H9 (cell line): ENCODE measurements around the gene SLC25A11. TPM values are rescaled to one million over a fixed set of nuclear protein-coding genes. Genes with fewer than 3 reads are reported as not detected.

Experiments
- DNase-seq: peaks from one replicate; pipeline ENCODE4 v3.0.0-alpha.2; 2017
- H2AFZ ChIP-seq: one replicate; pipeline ENCODE4 v1.6.1; 2013; ENCODE audit warnings: mild to moderate bottlenecking, low read length, control low read depth, moderate library complexity
- H2AK5ac ChIP-seq: 2 replicates; pipeline ENCODE4 v1.6.1; 2013; ENCODE audit warnings: low read length, control low read depth, mixed read lengths; ENCODE audit not compliant: insufficient read length
- H2BK120ac ChIP-seq: one replicate; pipeline ENCODE4 v1.6.1; 2013; ENCODE audit warnings: low read depth, mild to moderate bottlenecking, low read length, control low read depth, inconsistent platforms; ENCODE audit not compliant: poor library complexity, severe bottlenecking
- H2BK12ac ChIP-seq: 2 replicates; pipeline ENCODE4 v1.6.1; 2013; ENCODE audit warnings: low read length, control low read depth, mixed read lengths, low read depth; ENCODE audit not compliant: insufficient read length
- H2BK15ac ChIP-seq: 2 replicates; pipeline ENCODE4 v1.6.1; 2013; ENCODE audit warnings: low read depth, low read length, control low read depth
- H2BK20ac ChIP-seq: one replicate; pipeline ENCODE4 v1.6.1; 2013; ENCODE audit warnings: low read depth, mild to moderate bottlenecking, low read length, control low read depth, inconsistent platforms; ENCODE audit not compliant: poor library complexity, severe bottlenecking
- H2BK5ac ChIP-seq: 2 replicates; pipeline ENCODE4 v1.6.1; 2013; ENCODE audit warnings: low read length, control low read depth, mixed read lengths; ENCODE audit not compliant: insufficient read length
- H3K14ac ChIP-seq: 2 replicates; pipeline ENCODE4 v1.6.1; 2013; ENCODE audit warnings: low read length, control low read depth; ENCODE audit not compliant: insufficient read depth
- H3K18ac ChIP-seq: 2 replicates; pipeline ENCODE4 v1.6.1; 2013; ENCODE audit warnings: low read depth, mild to moderate bottlenecking, mixed read lengths, low read length, control low read depth; ENCODE audit not compliant: insufficient read length
- H3K23ac ChIP-seq: 2 replicates; pipeline ENCODE4 v1.6.1; 2013; ENCODE audit warnings: low read length, control low read depth, mixed read lengths, low read depth; ENCODE audit not compliant: insufficient read length
- H3K23me2 ChIP-seq: 2 replicates; pipeline ENCODE4 v1.6.1; 2013; ENCODE audit warnings: low read depth, mild to moderate bottlenecking, mixed read lengths, low read length, control low read depth; ENCODE audit not compliant: insufficient read length, poor library complexity, severe bottlenecking
- H3K27ac ChIP-seq: 2 replicates; pipeline ENCODE4 v1.5.1; 2013; ENCODE audit warnings: low read length, control low read depth, mixed read lengths, low read depth; ENCODE audit not compliant: insufficient read length
- H3K27me3 ChIP-seq: 2 replicates; pipeline ENCODE4 v1.6.1; 2013; ENCODE audit warnings: low read length, control low read depth, inconsistent platforms; ENCODE audit not compliant: insufficient read depth
- H3K4ac ChIP-seq: 2 replicates; pipeline ENCODE4 v1.6.1; 2013; ENCODE audit warnings: low read depth, mild to moderate bottlenecking, control low read depth, inconsistent platforms, low read length, moderate library complexity
- H3K4me1 ChIP-seq: 2 replicates; pipeline ENCODE4 v1.6.1; 2013; ENCODE audit warnings: low read length, control low read depth, inconsistent platforms; ENCODE audit not compliant: insufficient read depth
- H3K4me2 ChIP-seq: 2 replicates; pipeline ENCODE4 v1.6.1; 2013; ENCODE audit warnings: low read length, control low read depth, mixed read lengths; ENCODE audit not compliant: insufficient read length, insufficient read depth
- H3K56ac ChIP-seq: 2 replicates; pipeline ENCODE4 v1.6.1; 2013; ENCODE audit warnings: low read depth, mild to moderate bottlenecking, mixed read lengths, low read length, control low read depth; ENCODE audit not compliant: insufficient read length
- H3K79me1 ChIP-seq: 2 replicates; pipeline ENCODE4 v1.6.1; 2013; ENCODE audit warnings: low read depth, mild to moderate bottlenecking, moderate library complexity, low read length, control low read depth, inconsistent platforms; ENCODE audit not compliant: insufficient read depth, poor library complexity, severe bottlenecking
- H3K79me2 ChIP-seq: 2 replicates; pipeline ENCODE4 v1.6.1; 2013; ENCODE audit warnings: low read length, control low read depth, inconsistent platforms; ENCODE audit not compliant: insufficient read depth
- H3K9ac ChIP-seq: 2 replicates; pipeline ENCODE4 v1.6.1; 2013; ENCODE audit warnings: low read length, control low read depth, mixed read lengths; ENCODE audit not compliant: insufficient read length; ENCODE audit errors: extremely low read depth
- H3K9me3 ChIP-seq: one replicate; pipeline ENCODE4 v1.6.1; 2013; ENCODE audit warnings: low read depth, low read length, inconsistent platforms; ENCODE audit not compliant: control insufficient read depth
- H3T11ph ChIP-seq: one replicate; pipeline ENCODE4 v1.6.1; 2013; ENCODE audit warnings: mild to moderate bottlenecking, low read length, control low read depth, inconsistent platforms
- H4K20me1 ChIP-seq: one replicate; pipeline ENCODE4 v1.6.1; 2013; ENCODE audit not compliant: control insufficient read depth, insufficient read length, insufficient read depth
- H4K5ac ChIP-seq: 2 replicates; pipeline ENCODE4 v1.6.1; 2013; ENCODE audit warnings: low read depth, mild to moderate bottlenecking, mixed read lengths, low read length, control low read depth; ENCODE audit not compliant: insufficient read length
- H4K8ac ChIP-seq: replicated peaks from 2 replicates; pipeline ENCODE4 v1.6.1; 2013; ENCODE audit warnings: low read length, control low read depth, mixed read lengths, low read depth; ENCODE audit not compliant: insufficient read length
- H4K91ac ChIP-seq: 2 replicates; pipeline ENCODE4 v1.6.1; 2013; ENCODE audit warnings: low read depth, mild to moderate bottlenecking, moderate library complexity, mixed read lengths, low read length, control low read depth; ENCODE audit not compliant: insufficient read length
- H3K27ac Mint-ChIP-seq, 3 experiments: 2 replicates in 2 of 3; 3 replicates in 1 of 3; pipeline ENCODE4 v1.8.0; 2020 to 2021; ENCODE audit warnings: mixed read lengths in 3 of 3, mild to moderate bottlenecking in 1 of 3, moderate library complexity in 1 of 3
- H3K27me3 Mint-ChIP-seq: 2 replicates; pipeline ENCODE4 v1.8.0; 2021; ENCODE audit warnings: low read depth, mild to moderate bottlenecking, moderate library complexity, mixed read lengths
- H3K36me3 Mint-ChIP-seq, 3 experiments: 2 replicates in 2 of 3; 3 replicates in 1 of 3; pipeline ENCODE4 v1.8.0; 2020 to 2021; ENCODE audit warnings: low read depth in 3 of 3, mixed read lengths in 3 of 3; ENCODE audit not compliant: insufficient read depth in 1 of 3
- H3K4me1 Mint-ChIP-seq, 2 experiments: 2 replicates each; pipeline ENCODE4 v1.8.0; 2020; ENCODE audit warnings: mixed read lengths in 2 of 2
- H3K4me3 Mint-ChIP-seq, 2 experiments: 2 replicates in 1 of 2; 3 replicates in 1 of 2; pipeline ENCODE4 v1.8.0; 2020 to 2021; ENCODE audit warnings: mild to moderate bottlenecking in 2 of 2, mixed read lengths in 2 of 2, moderate library complexity in 1 of 2
- H3K9me3 Mint-ChIP-seq, 2 experiments: 2 replicates in 1 of 2; 3 replicates in 1 of 2; pipeline ENCODE4 v1.8.0; 2020; ENCODE audit warnings: mild to moderate bottlenecking in 2 of 2, mixed read lengths in 2 of 2, moderate library complexity in 1 of 2
- CTCF ChIP-seq: fragments of 200-600 bp; sonication (generic); conservative IDR thresholded peaks from 3 replicates; pipeline ENCODE4 v1.8.0; 2021; ENCODE audit warnings: antibody characterized with exemption, mild to moderate bottlenecking
- WGBS: extraction: QIAGEN DNeasy Blood & Tissue Kit; methylation state at CpG from one replicate; pipeline ENCODE4 v1.1.7; 2013; ENCODE audit warnings: missing lambda C conversion rate, low lambda C conversion rate, mixed read lengths; ENCODE audit not compliant: insufficient read length; ENCODE audit errors: extremely low coverage; 5-methylcytosine and 5-hydroxymethylcytosine counted together
- total RNA-seq: library from RNA; stranded (reverse); gene quantifications from 2 replicates; pipeline ENCODE4 v1.2.1, GENCODE V29; 2021

The SLC25A11 gene
- total RNA-seq, 1 experiment from 2014 or later: 74.9 TPM

DNA sequence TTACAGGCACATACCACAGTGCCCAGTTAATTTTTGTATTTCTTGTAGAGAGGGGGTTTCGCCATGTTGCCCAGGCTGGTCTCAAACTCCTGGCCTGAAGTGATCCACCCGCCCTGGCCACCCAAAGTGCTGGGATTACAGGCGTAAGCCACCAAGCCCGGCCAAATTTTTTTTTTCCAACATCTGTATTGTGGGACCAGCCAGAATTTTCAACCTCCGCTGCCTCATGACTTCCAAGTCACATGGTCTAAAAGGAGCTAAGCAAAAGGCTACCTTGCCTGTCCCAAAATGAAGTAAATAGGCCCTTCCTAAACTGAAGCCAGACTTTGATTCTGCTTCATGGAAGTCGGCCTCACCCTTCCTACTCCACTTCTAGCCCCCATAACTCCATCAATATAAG lies 32.0 kb upstream of the SLC25A11 start:
- Histone ChIP-seq H4K8ac (no peak overlapping the region), H3K9ac (no peak overlapping the region), H3K9me3 (no peaks in the 10 kb centered on the region), H4K20me1 (no peaks in the 10 kb centered on the region), H3K14ac (no peak overlapping the region), H3K4me1 (peaks cover 10% of the 10 kb centered on the region; the same call in 1 of the 2 replicates), H3K18ac (no peak overlapping the region), H2BK120ac (no peak overlapping the region), H3K27ac (no peak overlapping the region), H3K23ac (no peak overlapping the region), H3K56ac (no peak overlapping the region), H2BK12ac (no peak overlapping the region), H2AK5ac (no peak overlapping the region), H3K27me3 (peaks cover 11% of the 10 kb centered on the region; the same call in 1 of the 2 replicates), H3K4me2 (no peak overlapping the region), H3K79me2 (peaks cover 2% of the 10 kb centered on the region; the same call in 1 of the 2 replicates), H3K79me1 (no peaks in the 10 kb centered on the region), H3K23me2 (peaks cover 17% of the 10 kb centered on the region), H4K91ac (no peak overlapping the region), H2AFZ (no peak overlapping the region), H2BK5ac (no peak overlapping the region), H2BK20ac (no peak overlapping the region), H3K4ac (no peak overlapping the region), H4K5ac (no peak overlapping the region), H2BK15ac (no peak overlapping the region), H3T11ph (no peak overlapping the region)
- DNase-seq: no peak
- Mint-ChIP-seq H3K27me3 (peaks cover 38% of the 10 kb centered on the region), H3K4me1 (peaks cover 31% of the 10 kb centered on the region in 2 experiments), H3K36me3 (peaks cover 20 to 38% (median 24%) of the 10 kb centered on the region in 3 experiments), H3K4me3 (no peak overlapping the region), H3K9me3 (no peaks in the 10 kb centered on the region), H3K27ac (no peak overlapping the region)
- no CpG with 5 or more reads among the region's 6 CpGs for WGBS
- TF ChIP-seq CTCF: no peak
